Upper lobe of right lung (tissue), 1 donor: ENCODE measurements around the gene CNPY1. TPM values are rescaled to one million over a fixed set of nuclear protein-coding genes. Genes with fewer than 3 reads are reported as not detected.
A peak's percentile ranks its signal among the peaks of the same experiment; 100 is the strongest.
"Not testable (repeated sequence)": the region's sequence is repeated elsewhere in the genome, so short reads cannot be mapped to it uniquely, and the experiment has no call there.

ENCODE experiments used
- ATAC-seq: fragments of 200-7000 bp; cut with Tn5 transposase; one replicate; pipeline ENCODE4 v1.9.1; 2020; ENCODE audit warnings: mild to moderate bottlenecking, moderate library complexity
- DNase-seq: peaks from one replicate; pipeline ENCODE4 v3.0.0-alpha.2; 2020
- H3K27ac ChIP-seq: fragments of 200-600 bp; one replicate; pipeline ENCODE4 v1.8.0; 2022
- H3K27me3 ChIP-seq: fragments of 200-600 bp; one replicate; pipeline ENCODE4 v1.8.0; 2022; ENCODE audit warnings: mild to moderate bottlenecking
- H3K36me3 ChIP-seq: fragments of 200-600 bp; one replicate; pipeline ENCODE4 v1.8.0; 2022
- H3K4me1 ChIP-seq: fragments of 200-600 bp; one replicate; pipeline ENCODE4 v1.8.0; 2022
- H3K4me3 ChIP-seq: fragments of 200-600 bp; one replicate; pipeline ENCODE4 v1.8.0; 2022; ENCODE audit warnings: mild to moderate bottlenecking
- H3K9me3 ChIP-seq: fragments of 200-600 bp; one replicate; pipeline ENCODE4 v1.8.0; 2022
- intact Hi-C: fragments of 100-400 bp; cut with DNase I; formaldehyde crosslinking; loops from one replicate; pipeline ENCODE4 v1.11.0; 2022
- total RNA-seq: library from RNA; stranded (reverse); fragmentation: NEBNext Ultra II Directional; extraction: Animal tissue kit (Norgen Biotek cat#: 25700); gene quantifications from one replicate; pipeline ENCODE4 v1.2.1, GENCODE V29; 2021
- TF ChIP-seq, protein P1 (sequence below): fragments of 200-600 bp; IDR thresholded peaks from one replicate; pipeline ENCODE4 v1.8.0; 2022; ENCODE audit warnings: antibody characterized with exemption
- donor health status: DM: no; HTN: yes; CAD: no; lungs with severe emphysema.

The CNPY1 gene
- total RNA-seq, 1 donor from 2014 or later = not detected

DNA sequence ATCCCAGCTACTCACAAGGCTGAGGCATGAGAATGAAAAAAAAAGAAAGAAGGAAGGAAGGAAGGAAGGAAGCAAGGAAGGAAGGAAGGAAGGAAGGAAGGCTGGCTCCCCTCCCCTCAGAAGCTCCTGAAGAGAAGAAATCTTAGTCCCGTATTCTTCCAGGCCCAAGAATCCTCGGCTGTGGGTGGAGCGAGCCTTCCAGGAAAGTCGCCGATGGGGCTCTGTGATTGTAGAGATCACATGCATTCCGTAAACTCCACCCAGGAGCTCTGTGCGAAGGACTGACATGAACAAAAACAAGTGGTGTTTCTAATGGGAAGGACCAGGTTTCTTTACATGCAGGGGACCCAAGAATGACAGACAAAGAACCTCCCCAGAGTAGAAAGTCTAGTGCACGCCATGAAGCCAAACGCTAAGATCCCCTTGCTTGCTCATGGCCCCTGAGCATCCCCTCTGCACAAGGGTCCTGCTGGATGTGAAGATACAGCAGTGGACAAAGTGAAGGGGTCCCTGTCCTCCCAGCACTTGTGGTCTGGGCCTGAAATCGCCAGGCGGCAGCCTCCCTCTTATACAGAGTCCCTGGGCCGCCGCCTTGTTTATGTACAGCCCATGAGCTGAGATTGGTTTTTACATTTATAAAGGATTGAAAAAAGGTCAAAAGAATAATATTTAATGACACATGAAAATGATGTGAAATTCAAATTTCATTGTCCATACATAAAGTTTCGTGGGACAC, 25.2 kb downstream of the CNPY1 start:
- intact Hi-C loops = no loop called here
- Histone ChIP-seq H3K4me3 (no peak overlapping the region), H3K36me3 (no peaks in the 10 kb centered on the region), H3K27ac (no peak overlapping the region), H3K9me3 (no peaks in the 10 kb centered on the region), H3K4me1 (no peaks in the 10 kb centered on the region), H3K27me3 (peaks cover 17% of the 10 kb centered on the region)
- ATAC-seq (no peak), DNase-seq (no peak)
- TF ChIP-seq, protein P1, sequence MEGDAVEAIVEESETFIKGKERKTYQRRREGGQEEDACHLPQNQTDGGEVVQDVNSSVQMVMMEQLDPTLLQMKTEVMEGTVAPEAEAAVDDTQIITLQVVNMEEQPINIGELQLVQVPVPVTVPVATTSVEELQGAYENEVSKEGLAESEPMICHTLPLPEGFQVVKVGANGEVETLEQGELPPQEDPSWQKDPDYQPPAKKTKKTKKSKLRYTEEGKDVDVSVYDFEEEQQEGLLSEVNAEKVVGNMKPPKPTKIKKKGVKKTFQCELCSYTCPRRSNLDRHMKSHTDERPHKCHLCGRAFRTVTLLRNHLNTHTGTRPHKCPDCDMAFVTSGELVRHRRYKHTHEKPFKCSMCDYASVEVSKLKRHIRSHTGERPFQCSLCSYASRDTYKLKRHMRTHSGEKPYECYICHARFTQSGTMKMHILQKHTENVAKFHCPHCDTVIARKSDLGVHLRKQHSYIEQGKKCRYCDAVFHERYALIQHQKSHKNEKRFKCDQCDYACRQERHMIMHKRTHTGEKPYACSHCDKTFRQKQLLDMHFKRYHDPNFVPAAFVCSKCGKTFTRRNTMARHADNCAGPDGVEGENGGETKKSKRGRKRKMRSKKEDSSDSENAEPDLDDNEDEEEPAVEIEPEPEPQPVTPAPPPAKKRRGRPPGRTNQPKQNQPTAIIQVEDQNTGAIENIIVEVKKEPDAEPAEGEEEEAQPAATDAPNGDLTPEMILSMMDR = no peak

DNA sequence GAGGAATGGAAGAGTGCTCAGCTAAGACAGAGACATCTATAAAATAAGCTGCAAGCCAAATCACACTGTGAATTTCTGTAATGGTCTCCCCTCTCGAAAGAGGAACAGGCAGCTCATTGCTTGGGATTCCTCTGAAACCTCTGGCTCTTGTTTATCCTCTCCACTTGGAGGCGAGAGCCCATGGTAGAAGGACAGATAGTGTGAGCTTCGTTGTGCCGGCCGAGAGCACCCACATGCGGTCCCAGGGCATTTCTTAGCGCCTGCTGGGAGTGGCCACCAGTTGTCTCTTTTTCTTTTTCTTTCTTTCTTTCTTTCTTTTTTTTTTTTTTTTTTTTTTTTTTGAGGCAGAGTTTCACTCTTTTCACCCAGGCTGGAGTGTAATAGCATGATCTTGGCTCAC, 26.2 kb downstream of the CNPY1 start:
- Histone ChIP-seq H3K27ac (no peak overlapping the region), H3K36me3 (no peaks in the 10 kb centered on the region), H3K4me3 (no peak overlapping the region), H3K4me1 (no peaks in the 10 kb centered on the region), H3K9me3 (no peaks in the 10 kb centered on the region), H3K27me3 (peaks cover 26% of the 10 kb centered on the region)
- TF ChIP-seq, protein P1 = no peak
- DNase-seq (no peak), ATAC-seq (no peak)
- intact Hi-C loops = no loop called here

DNA sequence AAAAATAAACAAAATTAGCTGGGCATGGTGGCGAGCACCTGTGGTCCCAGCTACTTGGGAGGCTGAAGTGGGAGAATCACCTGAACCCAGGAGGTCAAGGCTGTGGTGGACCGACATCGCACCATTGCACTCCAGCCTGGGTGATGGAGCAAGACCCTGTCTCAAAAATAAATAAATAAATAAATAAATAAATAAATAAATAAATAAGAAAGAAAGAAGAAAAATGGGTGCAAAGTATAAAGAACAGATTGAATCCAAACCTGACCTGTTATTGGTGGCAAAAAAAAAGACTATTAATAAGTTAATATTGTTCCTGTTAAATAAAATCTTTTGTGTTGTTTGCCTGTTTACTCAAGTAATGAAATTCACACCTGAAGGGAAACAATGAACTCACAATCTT, 27.0 kb downstream of the CNPY1 start:
- H3K4me1 ChIP-seq, H3K4me3 ChIP-seq, intact Hi-C loops, DNase-seq, H3K27ac ChIP-seq, H3K36me3 ChIP-seq, ATAC-seq, H3K9me3 ChIP-seq: not testable (repeated sequence)
- H3K27me3 ChIP-seq = peaks cover 33% of the 10 kb centered on the region

DNA sequence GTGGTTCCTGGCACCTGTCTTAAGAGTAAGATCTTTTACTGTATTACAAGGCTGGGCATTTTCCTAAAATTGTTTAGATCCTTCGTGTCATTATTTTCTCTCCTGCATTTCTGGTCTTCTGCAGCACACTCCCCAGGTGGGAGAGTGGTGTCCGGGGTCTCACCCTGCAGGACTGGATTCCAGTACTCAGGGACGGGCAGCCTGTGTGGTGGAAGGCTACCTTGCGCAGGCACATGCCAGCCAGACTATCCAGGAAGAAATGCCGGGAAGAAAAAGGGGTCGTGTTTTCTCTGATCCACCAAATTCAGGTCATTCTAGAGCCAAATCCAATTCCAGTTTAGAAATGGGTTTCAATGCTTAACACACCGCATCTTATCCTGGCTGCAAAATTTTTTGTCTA, 27.7 kb downstream of the CNPY1 start:
- ATAC-seq (no peak), DNase-seq (peak; percentile 39)
- Histone ChIP-seq H3K27ac (no peak overlapping the region), H3K9me3 (no peaks in the 10 kb centered on the region), H3K27me3 (peaks cover 40% of the 10 kb centered on the region), H3K4me1 (no peaks in the 10 kb centered on the region), H3K4me3 (no peak overlapping the region), H3K36me3 (no peaks in the 10 kb centered on the region)
- intact Hi-C loops = no loop called here
- TF ChIP-seq, protein P1 = no peak

DNA sequence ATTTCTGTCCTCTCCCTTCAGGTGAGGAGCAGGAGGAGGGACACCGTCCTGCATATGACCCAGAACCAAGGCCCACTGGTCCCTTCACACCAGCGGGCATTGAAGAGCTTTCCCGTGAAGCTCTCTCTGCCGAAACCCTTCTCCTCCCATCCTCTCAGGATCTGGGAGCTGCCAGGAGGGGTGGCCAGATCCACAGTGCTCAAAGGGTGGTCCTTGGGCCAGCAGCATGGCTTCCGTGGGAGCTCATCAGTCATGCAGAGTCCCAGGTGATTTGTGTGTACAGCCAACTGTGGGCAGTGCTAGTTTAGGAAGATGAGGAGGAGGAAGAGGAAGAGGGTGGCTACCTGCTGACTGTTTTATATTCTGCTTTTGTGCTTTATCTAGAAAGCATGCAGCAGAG, 28.4 kb downstream of the CNPY1 start:
- TF ChIP-seq, protein P1 = no peak
- H3K4me1 ChIP-seq = no peaks in the 10 kb centered on the region
- peaks cover 47% of the 10 kb centered on the region for H3K27me3 ChIP-seq
- H3K4me3 ChIP-seq = no peak overlapping the region
- ATAC-seq (no peak), DNase-seq (peak; percentile 19)
- H3K36me3 ChIP-seq = no peaks in the 10 kb centered on the region
- intact Hi-C loops = no loop called here
- H3K27ac ChIP-seq = no peak overlapping the region
- no peaks in the 10 kb centered on the region for H3K9me3 ChIP-seq

DNA sequence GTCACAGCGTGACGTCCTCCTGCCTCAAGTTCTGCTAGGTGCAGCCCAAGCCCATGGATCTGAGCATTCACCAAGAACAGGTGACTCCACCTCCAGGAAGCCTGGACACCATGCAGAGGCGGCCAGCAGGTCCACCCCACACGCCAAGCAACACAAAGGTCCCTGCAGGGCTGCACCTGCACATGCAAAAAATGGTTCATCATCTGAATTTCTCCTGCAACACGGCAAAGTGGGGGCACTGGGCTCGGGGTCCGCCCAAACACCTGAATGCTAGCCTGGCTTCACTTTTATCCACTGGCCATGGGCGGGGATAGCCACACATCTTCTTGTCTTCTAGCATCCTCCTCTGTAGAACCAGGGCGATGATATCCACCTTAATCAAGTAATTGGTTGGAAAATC, 28.9 kb downstream of the CNPY1 start:
- Histone ChIP-seq H3K27me3 (peaks cover 52% of the 10 kb centered on the region), H3K27ac (no peak overlapping the region), H3K4me1 (no peaks in the 10 kb centered on the region), H3K9me3 (no peaks in the 10 kb centered on the region), H3K4me3 (no peak overlapping the region), H3K36me3 (no peaks in the 10 kb centered on the region)
- intact Hi-C loops = no loop called here
- ATAC-seq (no peak), DNase-seq (no peak)
- TF ChIP-seq, protein P1 = no peak
